Brain microvascular endothelial cell (primary cell): ENCODE measurements around the gene THOC1.

Source experiments
- DNase-seq: peaks from one replicate; pipeline ENCODE4 v3.0.0-alpha.2; 2020
- H3K27ac ChIP-seq: fragments of 250-450 bp; sonication (Bioruptor Pico); 2 replicates; pipeline ENCODE4 v1.5.1; 2020; ENCODE audit warnings: mild to moderate bottlenecking, moderate library complexity
- H3K27me3 ChIP-seq: fragments of 250-450 bp; sonication (Bioruptor Pico); replicated peaks from 2 replicates; pipeline ENCODE4 v1.5.1; 2020; ENCODE audit warnings: mild to moderate bottlenecking
- H3K36me3 ChIP-seq: fragments of 250-450 bp; sonication (Bioruptor Pico); replicated peaks from 2 replicates; pipeline ENCODE4 v1.5.1; 2020; ENCODE audit warnings: mild to moderate bottlenecking
- H3K4me3 ChIP-seq: 2 replicates; pipeline ENCODE4 v1.5.1; 2011; ENCODE audit warnings: low read depth, mild to moderate bottlenecking, control low read depth, low read length, moderate library complexity
- in situ Hi-C: cut with HindIII; loops from 2 replicates; pipeline ENCODE4 v1.10.0; 2017; ENCODE audit warnings: low sequenced_read_pairs, low pct_ligation_motif_present
- TF ChIP-seq, protein P1 (sequence below): IDR thresholded peaks from 2 replicates; pipeline ENCODE4 v1.5.1; 2011; ENCODE audit warnings: low read depth, mild to moderate bottlenecking, moderate library complexity, low read length, control low read depth, inconsistent platforms; ENCODE audit errors: missing control alignments

The THOC1 gene

DNA sequence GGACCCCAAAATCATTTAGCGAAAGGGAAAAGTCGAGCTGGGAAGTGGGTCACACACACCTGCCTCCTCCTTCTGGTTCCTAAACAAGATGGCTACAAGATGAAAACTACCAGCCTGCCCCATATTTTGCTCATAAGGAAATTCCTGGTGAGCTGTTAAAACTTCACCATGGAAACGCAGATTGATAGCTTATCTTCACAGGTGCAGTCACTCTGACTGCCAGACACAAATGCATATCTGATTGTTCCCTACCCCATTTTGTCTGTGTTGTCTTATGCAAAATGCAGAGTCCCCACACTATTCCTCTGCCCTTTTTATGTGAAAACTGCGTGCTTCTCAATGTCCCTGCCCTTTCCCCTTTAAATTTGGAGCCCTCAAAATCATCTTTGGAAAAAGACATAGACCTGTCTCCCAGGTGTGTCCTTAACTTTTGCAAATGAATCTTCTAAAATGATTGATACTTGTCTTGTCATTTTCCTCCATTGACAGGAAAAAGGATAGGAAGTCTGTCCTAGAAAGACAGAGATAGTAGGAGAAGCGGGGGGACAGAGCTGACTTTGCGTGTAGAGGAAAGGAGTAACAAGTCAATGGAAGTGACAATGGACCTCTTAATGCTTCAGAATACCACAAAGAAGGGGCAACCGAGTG is 38.9 kb upstream of the THOC1 start:
- DNase-seq, result no peak
- no peak overlapping the region for H3K27ac ChIP-seq
- TF ChIP-seq, protein P1, sequence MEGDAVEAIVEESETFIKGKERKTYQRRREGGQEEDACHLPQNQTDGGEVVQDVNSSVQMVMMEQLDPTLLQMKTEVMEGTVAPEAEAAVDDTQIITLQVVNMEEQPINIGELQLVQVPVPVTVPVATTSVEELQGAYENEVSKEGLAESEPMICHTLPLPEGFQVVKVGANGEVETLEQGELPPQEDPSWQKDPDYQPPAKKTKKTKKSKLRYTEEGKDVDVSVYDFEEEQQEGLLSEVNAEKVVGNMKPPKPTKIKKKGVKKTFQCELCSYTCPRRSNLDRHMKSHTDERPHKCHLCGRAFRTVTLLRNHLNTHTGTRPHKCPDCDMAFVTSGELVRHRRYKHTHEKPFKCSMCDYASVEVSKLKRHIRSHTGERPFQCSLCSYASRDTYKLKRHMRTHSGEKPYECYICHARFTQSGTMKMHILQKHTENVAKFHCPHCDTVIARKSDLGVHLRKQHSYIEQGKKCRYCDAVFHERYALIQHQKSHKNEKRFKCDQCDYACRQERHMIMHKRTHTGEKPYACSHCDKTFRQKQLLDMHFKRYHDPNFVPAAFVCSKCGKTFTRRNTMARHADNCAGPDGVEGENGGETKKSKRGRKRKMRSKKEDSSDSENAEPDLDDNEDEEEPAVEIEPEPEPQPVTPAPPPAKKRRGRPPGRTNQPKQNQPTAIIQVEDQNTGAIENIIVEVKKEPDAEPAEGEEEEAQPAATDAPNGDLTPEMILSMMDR, result no peak
- H3K36me3 ChIP-seq, result no peaks in the 10 kb centered on the region
- peaks cover 51% of the 10 kb centered on the region for H3K27me3 ChIP-seq
- in situ Hi-C loops, result no loop called here
- H3K4me3 ChIP-seq, result no peak overlapping the region

DNA sequence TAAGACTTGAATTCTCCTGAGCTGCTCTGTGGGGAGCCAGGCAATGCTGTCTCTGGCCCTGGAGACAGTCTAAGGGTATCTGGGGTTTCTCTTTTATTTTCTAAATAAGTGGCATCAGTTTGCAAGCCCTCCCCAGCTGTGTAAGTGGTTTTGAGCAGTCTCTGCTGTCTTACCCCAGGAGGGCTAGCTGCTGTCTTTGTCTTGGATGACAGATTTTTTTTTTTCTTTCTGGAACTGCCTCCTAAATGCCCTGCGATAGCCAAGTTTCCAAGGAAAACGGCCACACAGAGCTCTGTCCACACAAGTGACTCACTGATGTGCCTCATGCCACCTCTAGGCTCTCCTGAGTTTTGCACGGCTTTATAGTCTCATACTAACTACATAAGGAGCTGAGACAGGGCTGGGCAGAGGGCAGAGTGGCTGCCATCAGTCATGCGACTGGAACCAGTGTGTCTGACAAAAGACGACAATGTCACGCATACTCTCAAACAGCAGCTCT is 37.2 kb upstream of the THOC1 start:
- TF ChIP-seq, protein P1, result no peak
- in situ Hi-C loops, result no loop called here
- H3K36me3 ChIP-seq, result no peaks in the 10 kb centered on the region
- H3K27me3 ChIP-seq, result peaks cover 48% of the 10 kb centered on the region
- H3K27ac ChIP-seq, result no peak overlapping the region
- no peak for DNase-seq
- no peak overlapping the region for H3K4me3 ChIP-seq

GRCh38 chr18:303607-304006 is 35.8 kb upstream of the THOC1 start:
- TF ChIP-seq, protein P1, result no peak
- H3K4me3 ChIP-seq, result no peak overlapping the region
- H3K27me3 ChIP-seq, result peaks cover 39% of the 10 kb centered on the region
- no peaks in the 10 kb centered on the region for H3K36me3 ChIP-seq
- in situ Hi-C loops, result no loop called here
- no peak overlapping the region for H3K27ac ChIP-seq
- no peak for DNase-seq

GRCh38 chr18:303011-303410 is 35.2 kb upstream of the THOC1 start:
- Histone ChIP-seq H3K4me3 (no peak overlapping the region), H3K27me3 (peaks cover 33% of the 10 kb centered on the region), H3K27ac (no peak overlapping the region), H3K36me3 (no peaks in the 10 kb centered on the region)
- TF ChIP-seq, protein P1, result no peak
- no peak for DNase-seq
- in situ Hi-C loops, result no loop called here

DNA sequence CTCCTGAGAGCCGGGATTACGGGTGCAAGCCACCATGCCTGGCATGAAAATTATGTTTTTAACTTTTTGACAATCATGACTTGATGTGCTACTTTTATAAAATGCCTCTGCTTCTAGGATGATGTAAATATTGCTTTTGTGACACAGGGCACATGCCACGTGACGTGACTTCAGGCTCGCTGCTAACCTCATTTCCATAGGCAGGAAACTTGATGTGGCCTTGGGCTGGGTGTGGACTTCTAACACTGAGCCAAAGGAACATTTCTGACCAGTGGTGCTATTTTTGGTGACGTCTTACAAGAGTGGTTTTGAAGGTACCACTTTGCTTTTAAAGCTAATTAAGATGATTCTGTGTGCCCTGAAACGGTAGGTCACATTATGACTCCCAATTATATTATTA is 34.2 kb upstream of the THOC1 start:
- in situ Hi-C loops, result no loop called here
- H3K27ac ChIP-seq, result no peak overlapping the region
- H3K27me3 ChIP-seq, result peaks cover 25% of the 10 kb centered on the region
- H3K36me3 ChIP-seq, result no peaks in the 10 kb centered on the region
- DNase-seq, result no peak
- TF ChIP-seq, protein P1, result no peak
- H3K4me3 ChIP-seq, result no peak overlapping the region

- in situ Hi-C loops, result no loop called here
- H3K4me3 ChIP-seq, result no peak overlapping the region
- H3K27me3 ChIP-seq, result peaks cover 18% of the 10 kb centered on the region
- H3K36me3 ChIP-seq, result no peaks in the 10 kb centered on the region
- DNase-seq, result no peak
- H3K27ac ChIP-seq, result no peak overlapping the region
- TF ChIP-seq, protein P1, result no peak
Measured at GRCh38 chr18:297936-298335, 30.1 kb upstream of the THOC1 start.
